Trophoblast cell (in vitro differentiated cells and primary cell): ENCODE data around the gene PFKP.

ENCODE experiments used
- DNase-seq, 2 donors: peaks; one replicate each; pipeline ENCODE4 v3.0.0-alpha.2; 2016
- H2AFZ ChIP-seq: 2 replicates; pipeline ENCODE4 v1.6.1; 2013; ENCODE audit warnings: low read length, moderate library complexity, mild to moderate bottlenecking; ENCODE audit not compliant: insufficient read depth, poor library complexity
- H2AK5ac ChIP-seq: 2 replicates; pipeline ENCODE4 v1.6.1; 2013; ENCODE audit warnings: mild to moderate bottlenecking, low read length
- H2BK120ac ChIP-seq: 2 replicates; pipeline ENCODE4 v1.6.1; 2013; ENCODE audit warnings: low read length, mild to moderate bottlenecking, moderate library complexity; ENCODE audit not compliant: insufficient read depth, poor library complexity
- H2BK12ac ChIP-seq: 2 replicates; pipeline ENCODE4 v1.6.1; 2013; ENCODE audit warnings: mild to moderate bottlenecking, low read length, moderate library complexity
- H2BK5ac ChIP-seq: 2 replicates; pipeline ENCODE4 v1.6.1; 2013; ENCODE audit warnings: low read length, low read depth, moderate library complexity, mild to moderate bottlenecking; ENCODE audit not compliant: poor library complexity
- H3K14ac ChIP-seq: 2 replicates; pipeline ENCODE4 v1.6.1; 2013; ENCODE audit warnings: mild to moderate bottlenecking, low read length
- H3K18ac ChIP-seq: 2 replicates; pipeline ENCODE4 v1.6.1; 2013; ENCODE audit warnings: mild to moderate bottlenecking, low read length
- H3K23ac ChIP-seq: 2 replicates; pipeline ENCODE4 v1.6.1; 2013; ENCODE audit warnings: low read length
- H3K27ac ChIP-seq: 2 replicates; pipeline ENCODE4 v1.5.1; 2013; ENCODE audit warnings: low read depth, mild to moderate bottlenecking, inconsistent platforms, low read length, moderate library complexity
- H3K27me3 ChIP-seq: 2 replicates; pipeline ENCODE4 v1.6.1; 2013; ENCODE audit warnings: inconsistent platforms, mild to moderate bottlenecking, low read length, moderate library complexity; ENCODE audit not compliant: insufficient read depth
- H3K36me3 ChIP-seq, 2 experiments: 1 replicate in 1 of 2; 2 replicates in 1 of 2; pipeline ENCODE4 v1.6.1; 2013; ENCODE audit warnings: low read length in 2 of 2, mild to moderate bottlenecking in 2 of 2, moderate library complexity in 1 of 2; ENCODE audit not compliant: insufficient read depth in 2 of 2, control insufficient read depth in 1 of 2
- H3K4ac ChIP-seq: 2 replicates; pipeline ENCODE4 v1.6.1; 2013; ENCODE audit warnings: low read depth, mild to moderate bottlenecking, low read length, moderate library complexity
- H3K4me1 ChIP-seq, 2 experiments: 1 replicate in 1 of 2; 2 replicates in 1 of 2; pipeline ENCODE4 v1.6.1; 2013; ENCODE audit warnings: low read length in 2 of 2, mild to moderate bottlenecking in 2 of 2, moderate library complexity in 1 of 2; ENCODE audit not compliant: insufficient read depth in 2 of 2, control insufficient read depth in 1 of 2
- H3K4me2 ChIP-seq: 2 replicates; pipeline ENCODE4 v1.6.1; 2013; ENCODE audit warnings: inconsistent platforms, mild to moderate bottlenecking, low read length, moderate library complexity
- H3K4me3 ChIP-seq: 2 replicates; pipeline ENCODE4 v1.5.1; 2013; ENCODE audit warnings: mild to moderate bottlenecking, low read depth, low read length, inconsistent platforms
- H3K79me1 ChIP-seq: one replicate; pipeline ENCODE4 v1.6.1; 2013; ENCODE audit warnings: low read length
- H3K79me2 ChIP-seq: 2 replicates; pipeline ENCODE4 v1.6.1; 2013; ENCODE audit warnings: low read length, mild to moderate bottlenecking; ENCODE audit not compliant: control insufficient read depth, insufficient read depth, poor library complexity
- H3K9ac ChIP-seq: 2 replicates; pipeline ENCODE4 v1.6.1; 2013; ENCODE audit warnings: mild to moderate bottlenecking, low read length
- H3K9me3 ChIP-seq: 2 replicates; pipeline ENCODE4 v1.6.1; 2013; ENCODE audit warnings: low read depth, mild to moderate bottlenecking, control low read depth, inconsistent platforms, low read length; ENCODE audit not compliant: insufficient read depth
- H4K12ac ChIP-seq: 2 replicates; pipeline ENCODE4 v1.6.1; 2013; ENCODE audit warnings: low read depth, mild to moderate bottlenecking, low read length, moderate library complexity
- H4K8ac ChIP-seq: 2 replicates; pipeline ENCODE4 v1.6.1; 2013; ENCODE audit warnings: low read depth, mild to moderate bottlenecking, low read length, moderate library complexity
- H4K91ac ChIP-seq: one replicate; pipeline ENCODE4 v1.6.1; 2013; ENCODE audit warnings: low read depth, mild to moderate bottlenecking, low read length, moderate library complexity
- WGBS: extraction: QIAGEN DNeasy Blood & Tissue Kit; methylation state at CpG from one replicate; pipeline ENCODE4 v1.1.7; 2013; ENCODE audit warnings: missing lambda C conversion rate; ENCODE audit not compliant: insufficient read length, insufficient coverage; ENCODE audit errors: extremely low coverage; 5-methylcytosine and 5-hydroxymethylcytosine counted together

The PFKP gene

GRCh38 chr10:3131098-3131497 is 63.8 kb downstream of the PFKP start:
- Histone ChIP-seq H3K4ac (no peak overlapping the region), H2BK120ac (no peak overlapping the region), H3K79me2 (no peaks in the 10 kb centered on the region), H3K9ac (no peak overlapping the region), H3K4me1 (peaks cover 5 to 6% of the 10 kb centered on the region in 2 experiments), H3K9me3 (peaks cover 2% of the 10 kb centered on the region), H4K12ac (no peak overlapping the region), H3K4me3 (no peak overlapping the region), H3K36me3 (peaks cover 76 to 85% of the 10 kb centered on the region in 2 experiments), H2BK5ac (no peak overlapping the region), H3K23ac (no peak overlapping the region), H2AFZ (no peak overlapping the region), H3K27me3 (no peaks in the 10 kb centered on the region), H3K79me1 (no peaks in the 10 kb centered on the region), H4K91ac (no peak overlapping the region), H2BK12ac (no peak overlapping the region), H3K14ac (no peak overlapping the region), H3K27ac (no peak overlapping the region), H4K8ac (no peak overlapping the region), H3K18ac (no peak overlapping the region), H3K4me2 (no peak overlapping the region), H2AK5ac (no peak overlapping the region)
- peak; percentile 78 to 86 for DNase-seq
- WGBS = no CpG with 5 or more reads among the region's 4 CpGs

GRCh38 chr10:3132036-3133025 is 65.0 kb downstream of the PFKP start:
- Histone ChIP-seq H2BK5ac (no peak overlapping the region), H2BK120ac (no peak overlapping the region), H3K14ac (no peak overlapping the region), H3K4me1 (no peaks in the 10 kb centered on the region), H3K4me2 (no peak overlapping the region), H3K27me3 (no peaks in the 10 kb centered on the region), H3K23ac (no peak overlapping the region), H3K36me3 (peaks cover 76 to 86% of the 10 kb centered on the region in 2 experiments), H4K12ac (no peak overlapping the region), H3K9ac (no peak overlapping the region), H4K8ac (no peak overlapping the region), H3K79me2 (no peaks in the 10 kb centered on the region), H3K27ac (no peak overlapping the region), H2BK12ac (no peak overlapping the region), H3K79me1 (no peaks in the 10 kb centered on the region), H3K9me3 (peaks cover 2% of the 10 kb centered on the region), H3K4me3 (no peak overlapping the region), H3K18ac (peak overlapping the region; percentile 76), H4K91ac (no peak overlapping the region), H3K4ac (no peak overlapping the region), H2AK5ac (no peak overlapping the region), H2AFZ (no peak overlapping the region)
- peak; percentile 30 to 51 for DNase-seq
- no CpG with 5 or more reads among the region's 22 CpGs for WGBS

- peaks cover 75 to 85% of the 10 kb centered on the region in 2 experiments for H3K36me3 ChIP-seq
- H2BK12ac ChIP-seq = no peak overlapping the region
- H3K27me3 ChIP-seq = no peaks in the 10 kb centered on the region
- no peak overlapping the region for H3K4me2 ChIP-seq
- no peaks in the 10 kb centered on the region for H3K79me2 ChIP-seq
- H3K9ac ChIP-seq = no peak overlapping the region
- H3K27ac ChIP-seq = no peak overlapping the region
- no peaks in the 10 kb centered on the region for H3K4me1 ChIP-seq
- H2AFZ ChIP-seq = no peak overlapping the region
- no peak overlapping the region for H3K4ac ChIP-seq
- H4K91ac ChIP-seq = no peak overlapping the region
- H2AK5ac ChIP-seq = no peak overlapping the region
- no peak overlapping the region for H3K18ac ChIP-seq
- WGBS = no CpG with 5 or more reads among the region's 5 CpGs
- no peaks in the 10 kb centered on the region for H3K9me3 ChIP-seq
- H3K79me1 ChIP-seq = no peaks in the 10 kb centered on the region
- DNase-seq = no peak
- H4K8ac ChIP-seq = no peak overlapping the region
- no peak overlapping the region for H2BK120ac ChIP-seq
- no peak overlapping the region for H2BK5ac ChIP-seq
- no peak overlapping the region for H4K12ac ChIP-seq
- H3K14ac ChIP-seq = no peak overlapping the region
- H3K4me3 ChIP-seq = no peak overlapping the region
- no peak overlapping the region for H3K23ac ChIP-seq
These were observed 66.6 kb downstream of the PFKP start for GRCh38 chr10:3133948-3134347.

GRCh38 chr10:3135006-3135405 is 67.7 kb downstream of the PFKP start:
- no CpG with 5 or more reads among the region's 3 CpGs for WGBS
- no peaks in the 10 kb centered on the region for H3K79me2 ChIP-seq
- no peak for DNase-seq

More at GRCh38 chr10:3135006-3135405, 67.7 kb downstream of the PFKP start:
- no peak overlapping the region for H3K18ac ChIP-seq
- no peaks in the 10 kb centered on the region for H3K27me3 ChIP-seq
- no peak overlapping the region for H2BK12ac ChIP-seq
- H3K4me1 ChIP-seq = no peaks in the 10 kb centered on the region
- no peak overlapping the region for H3K9ac ChIP-seq
- H3K23ac ChIP-seq = no peak overlapping the region
- H3K36me3 ChIP-seq = peaks cover 71 to 82% of the 10 kb centered on the region in 2 experiments
- no peak overlapping the region for H2BK120ac ChIP-seq
- H3K14ac ChIP-seq = no peak overlapping the region
- no peak overlapping the region for H3K4me2 ChIP-seq
- no peak overlapping the region for H2BK5ac ChIP-seq
- H4K8ac ChIP-seq = no peak overlapping the region
- H2AFZ ChIP-seq = no peak overlapping the region
- H3K79me1 ChIP-seq = no peaks in the 10 kb centered on the region
- H3K9me3 ChIP-seq = peaks cover 2% of the 10 kb centered on the region
- no peak overlapping the region for H3K4ac ChIP-seq
- no peak overlapping the region for H2AK5ac ChIP-seq
- no peak overlapping the region for H3K4me3 ChIP-seq
- no peak overlapping the region for H4K12ac ChIP-seq
- H4K91ac ChIP-seq = no peak overlapping the region
- H3K27ac ChIP-seq = no peak overlapping the region
